Measurements from ENCODE around the gene NLRP8. TPM values are rescaled to one million over a fixed set of nuclear protein-coding genes. Genes with fewer than 3 reads are reported as not detected.
"Not testable (repeated sequence)": the region's sequence is repeated elsewhere in the genome, so short reads cannot be mapped to it uniquely, and the experiment has no call there.

The NLRP8 gene
- total RNA-seq, 1 donor, result not detected

GRCh38 chr19:55962186-55962585 is 14.6 kb downstream of the NLRP8 start:
- no peak for DNase-seq (ENCODE audit: low read depth in 2 of 3, low spot score in 2 of 3)

GRCh38 chr19:55973982-55974381 is 26.4 kb downstream of the NLRP8 start:
- DNase-seq (ENCODE audit: low read depth in 2 of 3, low spot score in 2 of 3), result no peak

GRCh38 chr19:55980415-55980814 is 32.8 kb downstream of the NLRP8 start:
- DNase-seq (ENCODE audit: low read depth in 2 of 3, low spot score in 2 of 3), result no peak

- no peak for DNase-seq (ENCODE audit: low read depth in 2 of 3, low spot score in 2 of 3)
Measured at GRCh38 chr19:55985254-55985653, 37.6 kb downstream of the NLRP8 start.

GRCh38 chr19:55986487-55986886 is 38.9 kb downstream of the NLRP8 start, which contains the start of gene NLRP5:
NLRP5 (plus strand) TSS chr19:55986775.
- DNase-seq (ENCODE audit: low read depth in 2 of 3, low spot score in 2 of 3), result no peak

GRCh38 chr19:55990831-55991230 is 43.2 kb downstream of the NLRP8 start:
- DNase-seq (ENCODE audit: low read depth in 2 of 3, low spot score in 2 of 3), result no peak

GRCh38 chr19:55993492-55993891 is 45.9 kb downstream of the NLRP8 start:
- DNase-seq (ENCODE audit: low read depth in 2 of 3, low spot score in 2 of 3), result no peak

GRCh38 chr19:56014765-56015164 is 67.1 kb downstream of the NLRP8 start:
- DNase-seq (ENCODE audit: low read depth in 2 of 3, low spot score in 2 of 3), result no peak

GRCh38 chr19:56015756-56016155 is 68.1 kb downstream of the NLRP8 start:
- DNase-seq (ENCODE audit: low read depth in 2 of 3, low spot score in 2 of 3), result peak in 2 of 3 donors; percentile 3 to 21

- not testable (repeated sequence) for DNase-seq (ENCODE audit: low read depth in 2 of 3, low spot score in 2 of 3)
Measured at GRCh38 chr19:56019325-56019724, 71.7 kb downstream of the NLRP8 start.

- not testable (repeated sequence) for DNase-seq (ENCODE audit: low read depth in 2 of 3, low spot score in 2 of 3)
Measured at GRCh38 chr19:56020355-56020975, 72.8 kb downstream of the NLRP8 start.

- DNase-seq (ENCODE audit: low read depth in 2 of 3, low spot score in 2 of 3), result no peak
Measured at GRCh38 chr19:56026769-56027168, 79.1 kb downstream of the NLRP8 start.

Other genes starting within 250 kb of the NLRP8 start
- gene NLRP9, start 209.4 kb upstream of the NLRP8 start, total RNA-seq, result not detected
- gene RFPL4A, start 188.7 kb upstream of the NLRP8 start, total RNA-seq, result under 0.01 TPM
- gene RFPL4AL1, start 178.7 kb upstream of the NLRP8 start, total RNA-seq, result not detected
- under 0.01 TPM for gene NLRP11, start 115.8 kb upstream of the NLRP8 start, total RNA-seq
- gene NLRP4, start 111.3 kb upstream of the NLRP8 start, total RNA-seq, result not detected
- not detected for gene NLRP13, start 15.5 kb upstream of the NLRP8 start, total RNA-seq
- not detected for gene NLRP5, start 38.9 kb downstream of the NLRP8 start, total RNA-seq
- gene ZNF787, start 173.5 kb downstream of the NLRP8 start, total RNA-seq, result 40.1 TPM
- gene ZNF444, start 193.5 kb downstream of the NLRP8 start, total RNA-seq, result 12.1 TPM
- not detected for gene GALP, start 228.2 kb downstream of the NLRP8 start, total RNA-seq
- not detected for gene ZSCAN5B, start 250.0 kb downstream of the NLRP8 start, total RNA-seq

Data from hematopoietic multipotent progenitor cell (in vitro differentiated cells).